WTC11 (cell line): ENCODE measurements around the gene HMCN1. TPM values are rescaled to one million over a fixed set of nuclear protein-coding genes. Genes with fewer than 3 reads are reported as not detected.

Source experiments
- ATAC-seq: fragments of 200-7000 bp; cut with Tn5 transposase; 2 replicates; pipeline ENCODE4 v1.10.0; 2021; ENCODE audit warnings: mild to moderate bottlenecking, moderate library complexity
- CTCF ChIA-PET: fragments of 300-600 bp; sonication (Branson Sonifier 250); formaldehyde crosslinking; loops from one replicate; lab custom pipeline; 2021; ENCODE audit warnings: antibody characterized with exemption; lab: Charles Lee
- POLR2A ChIA-PET: fragments of 350-600 bp; sonication (Branson Sonifier 250); formaldehyde crosslinking; loops from one replicate; lab custom pipeline; 2021; ENCODE audit warnings: antibody characterized with exemption; lab: Charles Lee
- DNase-seq: peaks from one replicate; pipeline ENCODE4 v3.0.0; 2021; ENCODE audit warnings: low spot score
- H3K27ac Mint-ChIP-seq: 2 replicates; pipeline ENCODE4 v1.8.0; 2021; ENCODE audit warnings: mixed read lengths
- H3K27me3 Mint-ChIP-seq: 2 replicates; pipeline ENCODE4 v1.8.0; 2021; ENCODE audit warnings: low read depth, mild to moderate bottlenecking, moderate library complexity, mixed read lengths
- H3K36me3 Mint-ChIP-seq: 2 replicates; pipeline ENCODE4 v1.8.0; 2021; ENCODE audit warnings: mixed read lengths
- H3K4me1 Mint-ChIP-seq: 2 replicates; pipeline ENCODE4 v1.8.0; 2022; ENCODE audit warnings: mixed read lengths
- H3K4me3 Mint-ChIP-seq: 2 replicates; pipeline ENCODE4 v1.8.0; 2021; ENCODE audit warnings: mild to moderate bottlenecking, moderate library complexity, mixed read lengths
- H3K9me3 Mint-ChIP-seq: 2 replicates; pipeline ENCODE4 v1.8.0; 2021; ENCODE audit warnings: mixed read lengths
- ATF1 ChIP-seq: sonication (generic); formaldehyde crosslinking; IDR thresholded peaks from 2 replicates; pipeline ENCODE4 v1.8.1; 2023; ENCODE audit warnings: mild to moderate bottlenecking, moderate library complexity, missing genetic modification reagents
- ATF2 ChIP-seq: sonication (generic); formaldehyde crosslinking; IDR thresholded peaks from 2 replicates; pipeline ENCODE4 v1.8.1; 2022; ENCODE audit warnings: low read depth, missing genetic modification reagents, borderline replicate concordance
- ATF3 ChIP-seq: sonication (generic); formaldehyde crosslinking; conservative IDR thresholded peaks from 2 replicates; pipeline ENCODE4 v1.8.1; 2022; ENCODE audit warnings: mild to moderate bottlenecking, missing genetic modification reagents
- ATF6 ChIP-seq: sonication (generic); formaldehyde crosslinking; IDR thresholded peaks from 2 replicates; pipeline ENCODE4 v1.8.1; 2023; ENCODE audit warnings: mild to moderate bottlenecking, missing genetic modification reagents
- CBFB ChIP-seq: sonication (generic); formaldehyde crosslinking; IDR thresholded peaks from 2 replicates; pipeline ENCODE4 v1.8.1; 2022; ENCODE audit warnings: mild to moderate bottlenecking, low read depth, missing genetic modification reagents
- E2F4 ChIP-seq: sonication (generic); formaldehyde crosslinking; IDR thresholded peaks from 2 replicates; pipeline ENCODE4 v1.8.1; 2022; ENCODE audit warnings: low read depth, mild to moderate bottlenecking, moderate library complexity, missing genetic modification reagents, borderline replicate concordance
- ELF4 ChIP-seq: sonication (generic); formaldehyde crosslinking; IDR thresholded peaks from 2 replicates; pipeline ENCODE4 v1.8.1; 2022; ENCODE audit warnings: low read depth, mild to moderate bottlenecking, moderate library complexity, missing genetic modification reagents
- EMX1 ChIP-seq: fragments of 250-450 bp; sonication (Bioruptor Pico); IDR thresholded peaks from 2 replicates; pipeline ENCODE4 v1.8.0; 2021; ENCODE audit warnings: mild to moderate bottlenecking
- FOXJ3 ChIP-seq: sonication (generic); formaldehyde crosslinking; IDR thresholded peaks from 2 replicates; pipeline ENCODE4 v1.9.0; 2021; ENCODE audit warnings: missing genetic modification reagents, mild to moderate bottlenecking, borderline replicate concordance
- FOXK1 ChIP-seq: sonication (generic); formaldehyde crosslinking; IDR thresholded peaks from 2 replicates; pipeline ENCODE4 v1.8.0; 2022; ENCODE audit warnings: mild to moderate bottlenecking, moderate library complexity, missing genetic modification reagents
- IRF2 ChIP-seq: sonication (generic); formaldehyde crosslinking; IDR thresholded peaks from 2 replicates; pipeline ENCODE4 v1.8.0; 2022; ENCODE audit warnings: low read depth, missing genetic modification reagents, borderline replicate concordance
- JUN ChIP-seq: sonication (generic); formaldehyde crosslinking; IDR thresholded peaks from 2 replicates; pipeline ENCODE4 v1.8.0; 2023; ENCODE audit warnings: mild to moderate bottlenecking, missing genetic modification reagents
- NR2C2 ChIP-seq: sonication (generic); formaldehyde crosslinking; IDR thresholded peaks from 2 replicates; pipeline ENCODE4 v1.8.0; 2022; ENCODE audit warnings: mild to moderate bottlenecking, missing genetic modification reagents
- PREB ChIP-seq: sonication (generic); formaldehyde crosslinking; IDR thresholded peaks from 2 replicates; pipeline ENCODE4 v1.8.1; 2022; ENCODE audit warnings: mild to moderate bottlenecking, missing genetic modification reagents, moderate library complexity, borderline replicate concordance
- TCF7 ChIP-seq: sonication (generic); formaldehyde crosslinking; IDR thresholded peaks from 2 replicates; pipeline ENCODE4 v1.8.0; 2022; ENCODE audit warnings: mild to moderate bottlenecking, low read depth, missing genetic modification reagents, moderate library complexity
- TEAD4 ChIP-seq: sonication (generic); formaldehyde crosslinking; IDR thresholded peaks from 2 replicates; pipeline ENCODE4 v1.8.0; 2022; ENCODE audit warnings: mild to moderate bottlenecking, missing genetic modification reagents
- ZBTB43 ChIP-seq: sonication (generic); formaldehyde crosslinking; IDR thresholded peaks from 2 replicates; pipeline ENCODE4 v1.8.1; 2023; ENCODE audit warnings: mild to moderate bottlenecking, missing genetic modification reagents
- ZMAT4 ChIP-seq: fragments of 250-450 bp; sonication (Bioruptor Pico); IDR thresholded peaks from 2 replicates; pipeline ENCODE4 v1.9.0; 2021; ENCODE audit warnings: mild to moderate bottlenecking
- ZNF263 ChIP-seq: sonication (generic); formaldehyde crosslinking; IDR thresholded peaks from 2 replicates; pipeline ENCODE4 v1.8.1; 2022; ENCODE audit warnings: low read depth, mild to moderate bottlenecking, moderate library complexity, missing genetic modification reagents
- ZNF423 ChIP-seq: fragments of 250-450 bp; sonication (Bioruptor Pico); IDR thresholded peaks from 2 replicates; pipeline ENCODE4 v2.1.2; 2022; ENCODE audit warnings: mild to moderate bottlenecking, moderate library complexity
- ZNF512 ChIP-seq: sonication (generic); formaldehyde crosslinking; IDR thresholded peaks from 2 replicates; pipeline ENCODE4 v1.8.1; 2022; ENCODE audit warnings: missing genetic modification reagents, borderline replicate concordance
- total RNA-seq: library from RNA; stranded (reverse); gene quantifications from 3 replicates; pipeline ENCODE4 v1.2.3, GENCODE V29; 2021

HMCN1 gene
- total RNA-seq, 1 experiment from 2014 or later: 5.6 TPM

- POLR2A ChIA-PET: no interaction called here
- peaks cover 5% of the 10 kb centered on the region for H3K9me3 Mint-ChIP-seq
- ATAC-seq (peak; percentile 64), DNase-seq (no peak)
- H3K27ac Mint-ChIP-seq: no peak overlapping the region
- no peaks in the 10 kb centered on the region for H3K4me1 Mint-ChIP-seq
- H3K36me3 Mint-ChIP-seq: peaks cover 4% of the 10 kb centered on the region
- TF ChIP-seq IRF2 (CRISPR knock-in tag) (no peak), JUN (no peak), CBFB (CRISPR knock-in tag) (no peak), E2F4 (no peak), EMX1 (CRISPR knock-in tag) (no peak), ZNF423 (CRISPR knock-in tag) (no peak), TEAD4 (no peak), TCF7 (CRISPR knock-in tag) (no peak)
- TF ChIP-seq, all 79 proteins: peak for 0
- CTCF ChIA-PET: no interaction called here
- Mint-ChIP-seq H3K27me3 (no peaks in the 10 kb centered on the region; the same call in 1 of the 2 replicates), H3K4me3 (no peak overlapping the region)
Observed at GRCh38 chr1:186112280-186112679, 378.1 kb downstream of the HMCN1 start.

GRCh38 chr1:186113461-186113860 lies 379.3 kb downstream of the HMCN1 start:
- Mint-ChIP-seq H3K27ac (no peak overlapping the region), H3K4me3 (no peak overlapping the region), H3K27me3 (no peaks in the 10 kb centered on the region; the same call in 1 of the 2 replicates), H3K4me1 (no peaks in the 10 kb centered on the region; the same call in none of the 2 replicates), H3K36me3 (peaks cover 4% of the 10 kb centered on the region), H3K9me3 (peaks cover 5% of the 10 kb centered on the region)
- ChIA-PET POLR2A (no interaction called here), CTCF (no interaction called here)
- TF ChIP-seq PREB (no peak), ELF4 (CRISPR knock-in tag) (no peak), ATF6 (CRISPR knock-in tag) (no peak), ZNF263 (no peak), FOXK1 (no peak), ATF3 (no peak), ATF2 (no peak), ZMAT4 (CRISPR knock-in tag) (no peak), ATF1 (no peak), ZNF512 (CRISPR knock-in tag) (no peak), FOXJ3 (CRISPR knock-in tag) (no peak), ZBTB43 (CRISPR knock-in tag) (no peak), NR2C2 (CRISPR knock-in tag) (no peak)
- no peak for ATAC-seq
- DNase-seq: no peak
